GM23338 (cell line): Measurements from ENCODE around the gene PPM1H. TPM values are rescaled to one million over a fixed set of nuclear protein-coding genes. Genes with fewer than 3 reads are reported as not detected.

Experiments used
- ATAC-seq: fragments of 200-7000 bp; cut with Tn5 transposase; 3 replicates; pipeline ENCODE4 v1.9.1; 2020
- DNase-seq: peaks from one replicate; pipeline ENCODE4 v3.0.0-alpha.2; 2015; ENCODE audit warnings: low spot score
- H2AFZ ChIP-seq: fragments of 200-600 bp; sonication (generic); 2 replicates; pipeline ENCODE4 v1.8.0; 2016; ENCODE audit warnings: antibody characterized with exemption, mild to moderate bottlenecking, moderate library complexity
- H3F3A ChIP-seq: fragments of 200-600 bp; sonication (generic); replicated peaks from 2 replicates; pipeline ENCODE4 v1.8.0; 2017; ENCODE audit warnings: antibody characterized with exemption, mixed run types, low read depth
- H3K27ac ChIP-seq: fragments of 200-600 bp; sonication (generic); 2 replicates; pipeline ENCODE4 v1.6.1; 2016; ENCODE audit warnings: low read depth
- H3K27me3 ChIP-seq: fragments of 200-600 bp; sonication (generic); 2 replicates; pipeline ENCODE4 v1.8.0; 2016; ENCODE audit warnings: mild to moderate bottlenecking, mixed run types, moderate library complexity; ENCODE audit not compliant: insufficient read depth
- H3K36me3 ChIP-seq: fragments of 200-600 bp; sonication (generic); 2 replicates; pipeline ENCODE4 v1.8.0; 2016; ENCODE audit warnings: mild to moderate bottlenecking; ENCODE audit not compliant: insufficient read depth
- H3K4me1 ChIP-seq: fragments of 200-600 bp; sonication (generic); 2 replicates; pipeline ENCODE4 v1.8.0; 2016; ENCODE audit warnings: mild to moderate bottlenecking, moderate library complexity; ENCODE audit not compliant: insufficient read depth
- H3K4me2 ChIP-seq: fragments of 200-600 bp; sonication (generic); 2 replicates; pipeline ENCODE4 v1.7.1; 2017; ENCODE audit warnings: mixed run types
- H3K4me3 ChIP-seq: fragments of 200-600 bp; sonication (generic); 2 replicates; pipeline ENCODE4 v1.6.1; 2016; ENCODE audit warnings: mixed run types
- H3K79me2 ChIP-seq: fragments of 200-600 bp; sonication (generic); replicated peaks from 2 replicates; pipeline ENCODE4 v1.8.0; 2017; ENCODE audit warnings: mild to moderate bottlenecking; ENCODE audit not compliant: insufficient read depth
- H3K9me2 ChIP-seq: fragments of 200-600 bp; sonication (generic); 2 replicates; pipeline ENCODE4 v1.8.0; 2017; ENCODE audit not compliant: insufficient read depth
- H4K20me1 ChIP-seq: fragments of 200-600 bp; sonication (generic); replicated peaks from 2 replicates; pipeline ENCODE4 v1.8.0; 2017; ENCODE audit warnings: mild to moderate bottlenecking; ENCODE audit not compliant: insufficient read depth
- H3K27ac Mint-ChIP-seq: 2 replicates; pipeline ENCODE4 v1.8.0; 2020; ENCODE audit warnings: inconsistent platforms, mild to moderate bottlenecking, moderate library complexity, mixed read lengths
- H3K27me3 Mint-ChIP-seq: 3 replicates; pipeline ENCODE4 v1.8.0; 2022; ENCODE audit warnings: low read depth, mild to moderate bottlenecking, moderate library complexity, mixed read lengths, inconsistent platforms; ENCODE audit not compliant: insufficient read depth, poor library complexity
- H3K36me3 Mint-ChIP-seq: 3 replicates; pipeline ENCODE4 v1.8.0; 2021; ENCODE audit warnings: low read depth, mild to moderate bottlenecking, inconsistent platforms, moderate library complexity, mixed read lengths
- H3K4me1 Mint-ChIP-seq: 3 replicates; pipeline ENCODE4 v1.8.0; 2020; ENCODE audit warnings: mild to moderate bottlenecking, inconsistent platforms, mixed read lengths
- H3K4me3 Mint-ChIP-seq: 3 replicates; pipeline ENCODE4 v1.8.0; 2021; ENCODE audit warnings: moderate library complexity, mild to moderate bottlenecking, inconsistent platforms, mixed read lengths
- H3K9me3 Mint-ChIP-seq: 3 replicates; pipeline ENCODE4 v1.8.0; 2020; ENCODE audit warnings: moderate library complexity, mild to moderate bottlenecking, inconsistent platforms, mixed read lengths
- CREB1 ChIP-seq: fragments of 250-450 bp; sonication (Bioruptor Pico); IDR thresholded peaks from 2 replicates; pipeline ENCODE4 v1.5.0; 2020; ENCODE audit warnings: low read depth, mild to moderate bottlenecking, moderate library complexity
- CTCF ChIP-seq, 2 experiments: fragments of 200-600 bp in 1 of 2; sonication (generic) in 1 of 2; conservative IDR thresholded peaks; 2 replicates each; pipeline versions ENCODE4 v1.5.1 to v1.6.1; 2016 to 2017; ENCODE audit warnings: antibody characterized with exemption in 2 of 2, low read depth in 2 of 2, mild to moderate bottlenecking in 2 of 2, moderate library complexity in 1 of 2
- JUNB ChIP-seq: IDR thresholded peaks from one replicate; pipeline ENCODE4 v1.6.1; 2016; ENCODE audit warnings: antibody characterized with exemption; ENCODE audit not compliant: unreplicated experiment
- NANOG ChIP-seq: IDR thresholded peaks from 2 replicates; pipeline ENCODE4 v1.6.1; 2016; ENCODE audit warnings: antibody characterized with exemption, borderline replicate concordance
- POLR2AphosphoS5 ChIP-seq: IDR thresholded peaks from 2 replicates; pipeline ENCODE4 v1.6.1; 2016; ENCODE audit warnings: antibody characterized with exemption, low read depth
- REST ChIP-seq: IDR thresholded peaks from one replicate; pipeline ENCODE4 v1.6.1; 2018; ENCODE audit warnings: antibody characterized with exemption; ENCODE audit not compliant: unreplicated experiment
- ZNF114 ChIP-seq: fragments of 250-450 bp; sonication (Bioruptor Pico); IDR thresholded peaks from 2 replicates; pipeline ENCODE4 v1.5.0; 2020; ENCODE audit warnings: mild to moderate bottlenecking, moderate library complexity
- ZNF462 ChIP-seq: fragments of 250-450 bp; sonication (Bioruptor Pico); IDR thresholded peaks from 2 replicates; pipeline ENCODE4 v1.5.0; 2020; ENCODE audit warnings: mild to moderate bottlenecking, moderate library complexity
- polyA plus RNA-seq: library from polyadenylated mRNA; unstranded; fragments of >200 nt; fragmentation: Nextera tagmentation; extraction: Ambion mirVana; gene quantifications from 2 replicates; pipeline ENCODE4 v1.2.1, GENCODE V29; 2016
- total RNA-seq: library from RNA; depleted of rRNA; stranded (reverse); fragments of >200 nt; shearing (Covaris generic); gene quantifications from 2 replicates; pipeline ENCODE4 v1.2.3, GENCODE V29; 2014

PPM1H gene
- total and polyA plus RNA-seq, 2 experiments from 2014 or later = 11.4 to 41.2 TPM

- TF ChIP-seq CTCF (conservative IDR thresholded peaks at IDR 0.05; ENCODE audit: low read depth in 2 of 2) (no peak), ZNF462 (CRISPR knock-in tag) (no peak)
Observed at GRCh38 chr12:62891805-62892549, 43.0 kb downstream of the PPM1H start (continued).

- Mint-ChIP-seq H3K9me3 (peaks cover 10% of the 10 kb centered on the region; the same call in 2 of the 3 replicates), H3K27me3 (peaks cover 4% of the 10 kb centered on the region), H3K4me1 (peaks cover 4% of the 10 kb centered on the region; the same call in 2 of the 3 replicates), H3K4me3 (no peak overlapping the region), H3K36me3 (peaks cover 13% of the 10 kb centered on the region), H3K27ac (no peak overlapping the region)
- no peak for ATAC-seq
- no peak overlapping the region for H2AFZ ChIP-seq
- peaks cover 3% of the 10 kb centered on the region; the same call in 1 of the 2 replicates for H3K9me2 ChIP-seq
- H3K4me2 ChIP-seq = no peak overlapping the region
- H3K27ac ChIP-seq = no peak overlapping the region
- no peaks in the 10 kb centered on the region for H3K4me1 ChIP-seq
- no peak overlapping the region for H3K4me3 ChIP-seq
- no peaks in the 10 kb centered on the region for H3K27me3 ChIP-seq
- peaks cover 10% of the 10 kb centered on the region for H4K20me1 ChIP-seq
- no peaks in the 10 kb centered on the region for H3F3A ChIP-seq
- H3K36me3 ChIP-seq = no peaks in the 10 kb centered on the region
- peaks cover 74% of the 10 kb centered on the region for H3K79me2 ChIP-seq
- no peak for DNase-seq
- TF ChIP-seq ZNF114 (CRISPR knock-in tag) = no peak
- TF ChIP-seq CTCF (conservative IDR thresholded peaks at IDR 0.05; ENCODE audit: low read depth in 2 of 2) = no peak
- no peak for TF ChIP-seq NANOG
- no peak for TF ChIP-seq CREB1 (CRISPR knock-in tag)
- TF ChIP-seq POLR2AphosphoS5 = no peak
- TF ChIP-seq REST = no peak
- TF ChIP-seq JUNB = no peak
Observed at GRCh38 chr12:62888454-62889110, 46.4 kb downstream of the PPM1H start.
